Suppressor macrophage (primary cell): ENCODE data around the gene DAO.
"Not testable (repeated sequence)": the region's sequence is repeated elsewhere in the genome, so short reads cannot be mapped to it uniquely, and the experiment has no call there.

ENCODE experiments used
- DNase-seq, 4 experiments: peaks; one replicate each; pipeline ENCODE4 v3.0.0-alpha.2; 2020 to 2022
- total RNA-seq, 17 experiments: gene quantifications; one replicate each; lab custom pipeline; 2026; ENCODE audit warnings: mixed read lengths in 6 of 17, inconsistent platforms in 3 of 17; lab: John Stamatoyannopoulos, UW

DAO gene
- total RNA-seq = 0 to 1.8 (median 0.05) reads per million in 17 experiments

DNA sequence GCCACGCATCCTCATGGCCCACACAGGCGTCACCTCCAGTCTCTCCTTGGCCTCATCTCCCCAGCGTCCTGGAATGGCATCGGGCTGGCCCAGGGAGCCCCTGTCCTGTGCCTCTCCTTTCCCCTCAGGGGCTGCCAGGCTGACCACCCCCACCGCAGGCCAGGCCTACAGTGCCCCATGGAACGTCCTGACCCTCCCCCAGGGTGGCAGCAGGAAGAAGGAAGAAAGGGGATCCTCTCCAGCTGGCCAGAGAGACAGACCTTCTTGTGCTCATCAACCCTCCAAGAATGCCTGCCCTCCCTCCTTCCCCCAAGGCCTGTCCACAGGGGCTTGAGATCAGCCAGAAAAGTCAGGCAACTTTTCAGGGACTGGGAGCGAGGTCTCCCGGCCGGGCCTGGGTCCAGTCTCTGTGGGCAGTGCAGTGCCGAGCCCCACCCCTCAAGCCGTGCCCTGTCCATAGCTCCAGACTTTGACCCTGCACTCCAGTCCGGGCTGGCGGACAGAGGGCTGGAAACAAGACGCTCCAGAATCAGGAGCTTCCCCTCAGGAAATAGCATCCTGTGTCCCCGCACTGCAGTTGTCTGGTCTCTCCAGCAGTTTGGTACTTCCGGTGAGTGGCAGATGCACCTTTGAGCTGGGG lies at the start of gene DAO:
Gene DAO (plus strand): TSS at position 478 of the 640 bp plus-strand sequence. CDS start 4,915 bp downstream, outside the sequence.
- DNase-seq = no peak

DNA sequence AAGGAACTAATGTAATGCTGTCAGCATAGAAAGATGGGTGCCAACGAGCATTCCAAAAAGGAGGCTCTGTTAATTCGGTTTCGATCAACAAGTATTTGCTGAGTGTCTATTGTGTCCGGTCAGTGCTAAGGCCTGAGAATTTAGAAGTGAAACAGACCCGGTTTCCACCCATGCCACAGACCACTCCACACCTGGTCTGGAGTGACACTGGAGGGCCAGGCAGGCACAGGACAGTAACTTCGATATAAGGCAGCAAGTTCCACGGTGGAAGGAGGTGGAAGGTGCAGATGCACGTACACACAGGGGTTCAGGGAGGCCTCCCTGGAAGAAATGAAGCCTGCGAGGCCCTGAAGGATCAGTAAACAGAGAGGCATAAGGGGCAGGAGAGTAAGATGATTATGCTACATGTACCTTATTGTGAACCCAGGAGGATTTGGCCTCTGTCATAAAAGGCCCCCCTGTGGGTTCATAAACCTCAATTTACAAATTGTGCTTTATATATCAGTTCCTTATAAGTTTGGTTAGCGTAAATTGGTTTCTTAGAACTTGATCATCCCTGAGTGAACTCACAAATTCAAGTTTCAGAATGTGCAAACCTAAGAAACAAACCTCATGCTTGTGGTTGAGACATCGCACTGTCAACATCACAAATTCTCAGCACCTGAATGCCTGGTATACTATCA lies 48.4 kb upstream of the DAO start:
- DNase-seq = no peak

DNA sequence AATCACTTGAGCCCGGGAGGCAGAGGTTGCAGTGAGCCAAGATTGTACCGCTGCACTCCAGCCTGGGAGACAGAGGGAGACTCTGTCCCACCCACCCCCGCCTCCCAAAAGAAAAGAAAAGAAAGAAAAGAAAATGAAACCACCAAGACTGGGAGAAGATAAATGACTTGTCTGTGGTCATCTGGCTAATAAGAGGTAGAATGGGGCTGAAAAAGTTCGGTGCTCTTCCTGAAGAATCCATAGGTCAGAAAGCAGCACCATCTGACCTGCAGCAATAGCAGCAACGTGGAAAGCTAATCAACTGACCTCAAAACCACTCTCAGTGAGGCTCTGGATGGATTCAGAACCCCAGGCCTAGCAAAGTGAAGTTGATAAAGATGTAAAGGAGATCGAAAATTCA lies 47.7 kb upstream of the DAO start:
- DNase-seq = no peak

DNA sequence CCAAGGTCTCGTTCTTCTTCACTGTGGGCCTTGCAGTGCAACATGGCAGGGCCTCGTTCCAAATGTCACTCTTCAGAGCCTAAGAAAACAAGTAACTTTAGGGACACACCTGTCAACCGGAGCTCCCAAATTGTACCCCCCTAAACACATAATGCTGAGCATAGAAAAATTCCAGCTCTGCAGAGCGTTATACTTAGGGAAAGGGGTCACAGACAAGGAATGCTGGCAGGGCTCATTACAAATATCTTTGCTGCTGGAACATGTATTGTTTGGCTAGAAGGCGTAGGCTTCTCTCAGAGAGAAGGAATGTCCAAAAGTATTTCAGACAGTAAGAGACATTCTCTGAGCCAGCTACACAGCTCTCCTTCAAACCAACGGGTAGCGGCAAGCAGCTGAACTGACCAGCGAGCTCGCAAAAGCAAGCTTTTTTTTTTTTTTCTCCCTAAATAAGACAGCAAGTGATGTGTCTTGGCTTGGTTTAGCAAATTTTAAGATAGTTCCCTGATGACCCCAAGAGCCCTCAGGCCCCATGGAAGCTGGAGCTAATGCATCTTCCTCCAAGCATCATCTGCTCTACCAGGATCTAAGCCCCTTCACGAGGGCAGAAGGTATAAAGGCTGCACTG lies 47.0 kb upstream of the DAO start:
- DNase-seq = no peak

DNA sequence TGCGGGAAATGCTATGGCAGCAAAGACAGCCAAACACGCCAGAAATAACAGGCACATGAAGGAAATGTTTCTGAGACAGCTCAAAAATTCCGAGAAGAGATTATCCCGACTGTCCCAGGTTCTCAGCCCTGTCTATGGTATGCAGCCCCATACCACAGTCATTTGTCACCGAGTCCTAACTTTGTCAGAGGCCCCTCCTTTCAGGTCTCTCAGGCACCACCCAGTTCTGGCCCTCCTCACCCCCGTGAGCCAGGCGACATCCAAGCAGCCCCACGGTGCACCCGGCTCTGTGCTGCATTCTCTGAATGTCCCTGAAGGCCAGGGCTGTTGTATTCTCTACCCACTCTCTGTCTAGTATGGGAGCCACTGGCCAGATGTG lies 46.5 kb upstream of the DAO start:
- DNase-seq = no peak

DNA sequence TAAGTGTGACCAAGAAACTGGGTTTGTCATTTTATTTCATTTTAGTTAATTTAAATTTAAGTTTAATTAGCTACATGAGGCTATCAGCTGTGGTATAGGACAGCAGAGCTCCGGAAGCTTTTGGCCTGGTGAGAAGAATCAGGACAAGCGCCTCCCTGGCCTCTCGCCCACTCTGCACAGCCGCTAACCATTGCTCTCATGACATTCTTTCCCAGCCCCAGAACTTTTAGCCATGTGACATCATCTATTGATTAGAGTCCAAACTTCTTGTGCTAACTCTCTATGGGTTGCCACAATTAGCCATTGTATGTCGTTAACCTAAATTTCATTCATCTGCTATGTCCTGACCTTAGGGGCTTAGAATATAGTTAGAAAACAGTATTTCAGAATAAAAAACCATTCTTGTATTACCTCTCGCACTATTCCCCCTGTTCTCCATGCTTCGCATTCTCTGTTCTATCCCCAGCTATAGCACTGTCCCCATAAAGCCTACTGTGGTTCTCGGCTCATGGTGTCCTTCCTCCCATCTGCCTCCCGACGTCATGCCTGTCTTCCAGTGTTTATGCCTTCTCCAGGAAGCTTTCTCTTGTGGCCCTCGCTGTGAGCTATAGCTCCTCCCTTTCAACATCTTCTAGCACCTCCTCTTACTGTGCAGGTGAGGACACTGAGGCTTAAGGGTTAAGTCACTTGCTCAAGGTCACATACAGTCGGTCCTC lies 46.0 kb upstream of the DAO start:
- DNase-seq = no peak

DNA sequence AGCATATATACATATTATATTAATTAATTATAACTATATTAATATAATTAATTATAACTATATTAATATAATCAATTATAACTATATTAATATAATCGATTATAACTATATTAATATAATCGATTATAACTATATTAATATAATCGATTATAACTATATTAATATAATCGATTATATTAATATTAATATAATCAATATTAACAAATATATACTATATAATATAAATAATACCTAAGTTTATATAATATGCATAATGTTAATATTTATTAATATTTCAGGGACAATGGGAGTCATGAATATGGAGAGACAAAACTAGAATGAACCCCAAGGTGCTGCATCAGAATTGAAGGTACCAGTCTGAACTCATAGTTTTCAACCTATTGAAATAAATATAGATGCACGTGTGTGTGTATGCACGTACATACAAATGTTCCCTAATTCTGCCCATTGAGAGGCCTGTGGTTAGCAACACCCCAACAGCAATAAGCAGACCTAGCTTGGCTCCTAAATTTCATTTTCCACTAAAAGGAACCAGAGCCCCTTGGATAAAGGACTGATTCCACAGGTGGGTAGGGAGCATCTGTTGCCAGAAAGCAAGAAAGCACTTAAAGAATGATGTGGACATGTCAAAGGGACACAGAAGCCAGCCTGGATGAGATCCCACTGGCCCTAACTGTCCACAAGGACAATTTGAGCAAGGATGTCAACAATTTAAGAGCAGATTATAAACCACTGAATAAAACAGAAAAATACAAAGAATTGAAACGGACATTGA lies 43.8 kb upstream of the DAO start:
- no peak for DNase-seq

DNA sequence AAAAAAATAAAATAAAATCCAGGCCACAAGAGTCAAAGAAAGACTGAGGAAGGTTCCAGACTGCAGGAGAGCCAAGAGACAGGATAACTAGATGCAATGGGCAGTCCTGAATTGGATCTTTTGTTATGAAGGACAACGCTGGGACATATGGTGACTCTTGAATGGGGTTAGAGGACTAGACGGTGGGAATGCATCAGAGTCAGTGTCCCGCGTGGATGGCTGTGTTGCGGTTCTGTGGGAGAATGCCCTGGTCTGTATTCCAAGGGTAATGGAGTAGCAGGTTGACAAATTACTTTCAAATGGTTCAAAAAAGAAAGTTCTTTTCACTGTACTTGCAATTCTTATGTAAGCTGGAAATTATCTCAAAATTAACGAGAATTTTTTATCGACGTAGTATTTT lies 42.7 kb upstream of the DAO start:
- DNase-seq = no peak

DNA sequence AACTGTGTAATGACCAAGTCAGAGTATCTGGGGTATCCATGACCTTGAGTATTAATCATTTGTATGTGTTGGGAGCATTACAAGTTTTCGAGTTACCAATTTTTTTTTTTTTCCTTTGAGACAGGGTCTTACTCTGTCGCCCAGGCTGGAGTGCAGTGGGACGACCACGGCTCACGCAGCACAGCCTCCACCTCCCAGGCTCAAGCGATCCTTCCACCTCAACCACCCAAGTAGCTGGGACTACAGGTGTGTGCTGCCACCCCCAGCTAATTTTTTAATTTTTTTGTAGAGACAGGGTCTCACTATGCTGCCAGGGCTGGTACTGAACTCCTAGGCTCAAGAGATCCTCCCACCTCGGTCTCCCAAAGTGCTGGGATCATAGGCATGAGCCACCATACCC lies 42.2 kb upstream of the DAO start:
- no peak for DNase-seq

DNA sequence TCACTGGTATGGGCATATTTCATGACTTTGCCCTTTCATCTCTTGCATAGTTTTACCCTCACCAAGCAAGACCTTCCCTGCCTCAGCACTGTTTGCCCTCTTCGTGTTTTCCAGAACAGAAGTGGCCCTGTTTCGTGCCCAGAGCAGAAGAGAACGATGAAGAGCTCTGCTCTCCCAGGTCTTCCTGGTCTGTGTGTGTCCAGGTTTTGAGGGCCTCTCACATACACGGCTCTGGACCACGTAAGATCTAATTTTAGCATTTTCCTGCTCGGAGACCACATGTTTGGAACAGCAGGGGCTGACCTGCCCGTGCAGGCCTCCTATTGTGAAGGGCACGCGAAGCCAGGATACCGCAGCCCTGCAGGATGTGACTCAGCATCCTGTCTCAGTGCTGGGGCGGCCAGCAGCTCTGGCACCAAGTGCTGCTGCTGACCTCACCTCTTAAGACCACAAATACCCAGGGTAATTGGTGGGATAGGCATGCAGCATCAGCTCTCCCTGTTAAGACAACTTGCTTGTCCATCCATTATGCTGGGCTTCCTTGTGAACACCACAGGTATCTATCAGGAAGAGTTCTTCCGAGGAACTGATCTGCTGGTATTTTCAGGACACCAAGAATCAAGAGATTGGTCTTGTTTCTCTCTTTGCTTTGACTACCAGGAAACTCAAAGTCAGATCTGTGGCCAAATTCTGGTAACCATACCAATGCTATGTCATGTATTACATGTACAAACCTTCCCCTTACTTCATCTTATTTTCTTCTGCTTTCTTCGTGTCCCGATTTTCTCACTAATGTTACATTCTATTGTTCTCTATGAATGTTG lies 41.5 kb upstream of the DAO start:
- peak; percentile 92 to 97 (median 93) for DNase-seq

DNA sequence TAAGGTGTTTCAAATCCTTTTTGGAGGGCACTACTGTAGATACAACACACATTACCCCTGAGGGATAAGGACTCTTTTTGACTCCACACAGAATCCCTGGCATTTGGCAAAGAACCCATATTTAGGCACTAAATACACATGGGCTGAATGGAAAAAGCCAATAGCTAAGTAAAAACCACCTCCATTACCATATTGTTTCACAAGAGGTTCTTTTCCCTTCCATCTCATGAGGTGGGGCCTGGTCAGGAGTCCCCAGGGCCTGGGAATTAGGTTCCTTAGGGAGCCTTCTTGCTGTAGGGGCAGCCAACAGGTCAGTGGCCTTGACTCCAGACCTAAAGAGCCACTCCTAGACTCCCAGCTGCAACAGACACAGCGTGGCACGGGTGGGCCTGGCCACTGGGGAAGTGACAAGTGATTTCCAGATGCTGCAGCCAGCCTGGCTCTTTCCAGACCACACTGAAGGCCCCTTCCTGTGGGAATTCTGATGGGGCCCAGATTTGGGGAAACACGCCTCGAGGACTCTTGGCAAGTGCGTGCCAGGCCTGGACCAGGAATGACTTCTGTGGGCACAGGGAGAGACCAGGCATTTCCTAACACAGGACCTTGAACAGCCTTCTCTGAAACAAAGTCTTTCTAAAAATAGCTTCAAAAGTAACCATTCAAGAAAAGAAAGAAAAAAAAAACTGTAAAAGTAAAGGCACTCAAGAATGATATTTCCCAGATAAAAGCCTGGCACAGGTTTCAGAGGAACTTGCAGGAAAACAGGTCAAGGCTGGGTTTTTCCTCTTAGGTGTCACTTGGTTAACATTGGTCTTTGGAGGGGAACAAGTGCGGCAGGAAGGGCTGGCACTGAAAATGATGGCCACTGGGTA lies 40.6 kb upstream of the DAO start:
- peak; percentile 41 to 66 (median 60) for DNase-seq

DNA sequence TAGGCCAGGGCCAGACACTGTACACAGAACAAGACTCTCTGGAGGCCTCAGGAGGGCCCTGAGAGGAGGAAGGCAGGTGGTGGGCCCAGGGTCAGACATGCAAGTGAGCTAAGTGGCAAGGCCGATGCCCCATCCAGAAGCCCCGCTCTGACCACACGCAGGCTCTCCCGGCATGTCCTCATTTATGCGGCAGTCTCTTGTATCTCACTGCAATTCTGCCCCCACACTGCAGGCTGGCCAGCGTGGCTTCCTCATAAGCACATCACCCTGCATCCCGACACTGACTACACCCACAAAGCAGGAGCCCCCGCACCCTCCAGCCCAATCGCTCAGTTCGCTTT lies 40.0 kb upstream of the DAO start:
- peak; percentile 55 to 82 (median 72) for DNase-seq

DNA sequence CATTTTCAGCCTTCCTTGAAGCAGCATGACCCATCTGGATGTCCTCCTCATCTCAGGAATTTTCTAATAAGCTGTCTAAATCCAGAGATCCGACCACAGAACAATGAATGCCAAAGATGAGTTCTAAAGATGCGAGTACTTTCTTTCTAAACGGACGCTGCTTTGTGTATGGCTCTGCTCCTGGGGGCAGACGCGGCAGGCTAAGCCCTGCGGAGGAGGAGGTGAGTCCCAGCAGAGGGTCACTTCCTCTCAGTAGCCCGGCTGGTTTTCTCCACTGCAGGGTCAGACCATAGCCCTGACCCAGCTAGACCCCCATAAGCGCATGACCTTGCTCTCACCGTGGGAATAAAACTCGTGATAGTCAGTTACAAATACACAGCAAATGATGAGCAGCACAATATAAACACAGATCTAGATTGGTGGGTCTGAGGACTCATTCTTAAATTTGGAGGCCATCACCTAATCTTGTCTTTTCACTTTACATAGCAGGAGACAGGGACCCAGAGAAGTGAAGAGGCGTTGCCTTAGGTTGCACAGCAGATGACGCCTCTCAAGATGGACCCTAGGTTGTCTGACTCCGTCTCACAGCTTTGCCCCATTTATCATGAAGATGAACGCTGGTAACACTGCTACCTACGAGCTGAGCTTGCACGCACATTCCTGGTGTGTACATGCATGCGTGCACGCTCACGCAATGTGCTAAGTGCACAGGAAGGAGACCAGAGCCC lies 39.1 kb upstream of the DAO start:
- DNase-seq = no peak

DNA sequence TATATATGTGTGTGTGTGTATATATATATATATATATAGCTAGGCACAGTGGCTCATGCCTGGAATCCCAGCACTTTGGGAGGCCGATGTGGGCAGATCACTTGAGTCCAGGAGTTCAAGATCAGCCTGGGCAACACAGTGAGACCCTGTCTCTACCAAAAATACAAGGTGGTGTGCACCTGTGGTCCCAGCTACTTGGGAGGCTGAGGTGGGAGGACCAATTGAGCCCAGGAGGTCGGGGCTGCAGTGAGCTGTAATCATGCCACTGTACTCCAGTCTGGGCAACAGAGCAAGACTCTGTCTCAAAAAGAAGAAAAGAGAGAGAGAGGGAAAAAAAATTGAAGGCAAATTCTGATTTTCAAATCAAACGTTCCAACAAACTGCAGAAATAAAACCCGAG lies 38.1 kb upstream of the DAO start:
- not testable (repeated sequence) for DNase-seq

DNA sequence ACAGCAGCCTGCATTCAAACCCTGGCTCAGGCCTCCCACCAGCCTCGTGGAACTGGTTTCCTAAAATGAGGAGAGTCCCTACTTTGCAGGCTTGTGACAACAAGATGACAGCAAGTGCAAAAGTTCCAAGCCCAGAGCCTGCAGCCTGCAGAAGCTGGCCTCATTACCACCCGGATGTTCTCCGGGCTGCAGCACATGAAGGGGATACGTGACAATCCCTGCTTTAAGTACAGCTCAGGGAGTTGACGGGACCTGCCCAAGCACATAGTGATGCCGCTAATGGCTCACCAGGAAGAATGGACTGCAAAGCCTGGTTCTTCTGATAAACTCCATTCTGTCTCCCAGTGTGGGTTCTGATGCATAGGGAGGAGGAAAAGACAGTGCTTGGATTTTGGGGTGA lies 37.5 kb upstream of the DAO start:
- DNase-seq = no peak

DNA sequence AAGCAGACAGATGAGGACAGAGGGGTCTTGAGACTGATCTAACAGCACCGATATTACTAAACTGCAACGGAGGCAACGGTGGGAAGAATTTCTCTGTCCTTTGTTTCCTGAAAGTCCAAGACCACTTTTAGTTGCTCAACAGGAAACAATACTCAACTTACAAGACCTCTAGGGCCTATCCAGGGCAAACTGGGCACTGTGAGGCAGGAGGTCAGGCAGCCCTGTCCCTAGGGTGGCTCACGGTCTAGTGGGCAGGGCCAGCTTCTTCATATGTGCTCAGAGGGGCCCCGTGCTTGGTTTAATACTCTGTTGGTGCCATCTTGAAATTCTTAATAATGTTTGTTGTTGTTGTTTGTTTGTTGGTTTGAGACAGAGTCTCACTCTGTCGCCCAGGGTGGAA lies 36.7 kb upstream of the DAO start:
- peak in 3 of 4 experiments; percentile 23 to 44 (median 38) for DNase-seq

DNA sequence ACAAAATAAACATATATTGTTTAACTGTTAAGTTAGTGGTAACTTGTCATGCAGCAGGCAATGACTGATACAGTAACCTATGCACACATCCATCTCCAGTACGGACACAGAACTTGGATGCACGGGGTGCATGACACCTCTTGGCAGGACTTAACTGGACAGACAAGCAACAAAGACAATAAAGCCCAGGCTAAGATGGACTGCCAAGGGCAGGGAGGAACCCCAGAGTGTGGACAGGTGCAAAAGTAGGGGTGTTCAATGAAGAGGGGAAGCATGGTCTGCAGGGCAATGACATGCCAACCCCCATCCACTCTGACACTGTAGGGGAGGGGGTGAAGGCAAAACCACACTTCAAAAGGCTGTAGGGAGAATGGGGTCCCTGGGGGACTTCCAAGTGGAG lies 34.2 kb upstream of the DAO start:
- DNase-seq = no peak

DNA sequence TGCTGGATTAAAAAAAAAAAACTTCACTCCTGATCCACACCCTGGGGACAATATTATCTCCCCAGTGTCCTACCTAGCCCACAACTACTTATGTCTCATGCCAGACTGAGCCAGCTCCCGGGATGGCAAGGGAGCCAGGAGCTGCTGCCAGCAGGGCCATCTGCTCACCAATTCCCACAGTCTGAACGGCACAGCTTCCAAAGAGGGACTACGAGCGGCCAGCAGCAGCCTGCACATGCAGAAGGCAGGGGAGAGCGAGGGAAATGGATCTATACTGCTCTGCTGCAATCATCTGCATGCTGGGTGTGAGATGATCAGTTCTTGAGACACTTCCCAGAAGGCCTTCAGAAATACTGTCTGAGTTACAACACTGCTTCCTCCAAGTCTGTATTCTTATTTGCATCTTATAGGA lies 33.6 kb upstream of the DAO start:
- peak in 3 of 4 experiments; percentile 45 to 67 (median 64) for DNase-seq

DNA sequence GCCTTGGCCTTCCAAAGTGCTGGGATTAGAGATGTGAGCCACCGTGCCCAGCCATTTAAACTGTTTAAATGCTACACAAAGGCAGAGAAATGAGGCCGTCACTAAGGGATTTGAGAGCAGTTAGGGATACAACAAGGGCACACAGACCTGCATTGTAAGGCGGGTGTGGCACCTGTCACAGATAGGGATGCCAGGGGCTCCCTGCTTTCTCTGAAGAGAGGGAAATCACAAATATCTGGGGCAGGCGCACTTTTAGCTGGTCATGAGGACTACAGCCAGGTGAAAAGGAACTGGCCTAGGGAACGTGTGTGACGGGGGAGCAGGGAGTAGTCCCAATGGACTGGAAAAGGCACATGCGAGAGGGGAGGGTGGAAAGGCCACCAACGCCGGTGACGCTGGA lies 32.2 kb upstream of the DAO start:
- no peak for DNase-seq

DNA sequence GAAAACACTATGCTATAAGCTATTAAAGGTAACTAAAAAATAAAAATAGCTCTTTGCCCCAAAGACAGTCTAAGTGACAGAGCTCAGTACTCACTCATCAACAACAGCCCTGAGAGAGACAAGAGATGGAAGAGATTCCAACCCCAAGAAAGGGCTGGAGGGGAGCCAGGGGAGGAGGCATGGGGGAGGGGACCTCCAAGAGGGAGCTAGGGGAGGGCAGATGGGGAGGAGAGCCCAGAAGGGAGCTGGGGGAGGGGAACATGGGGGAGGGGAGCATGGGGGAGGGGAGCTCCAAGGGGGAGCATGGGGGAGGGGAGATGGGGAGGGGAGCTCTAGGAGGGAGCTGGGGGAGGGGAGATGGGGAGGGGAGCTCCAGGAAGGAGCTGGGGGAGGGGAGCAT lies 30.2 kb upstream of the DAO start:
- DNase-seq = no peak
